Left ventricle myocardium inferior (tissue), 1 donor: ENCODE data around the gene ATP6V0D1. TPM values are rescaled to one million over a fixed set of nuclear protein-coding genes. Genes with fewer than 3 reads are reported as not detected.
A peak's percentile ranks its signal among the peaks of the same experiment; 100 is the strongest.
"Not testable (repeated sequence)": the region's sequence is repeated elsewhere in the genome, so short reads cannot be mapped to it uniquely, and the experiment has no call there.

Experiments used
- DNase-seq: peaks from one replicate; pipeline ENCODE4 v3.0.0-alpha.2; 2020
- H3K27ac ChIP-seq: fragments of 200-600 bp; replicated peaks from 2 replicates; pipeline ENCODE4 v1.8.0; 2021
- H3K27me3 ChIP-seq: fragments of 200-600 bp; 2 replicates; pipeline ENCODE4 v1.8.0; 2021; ENCODE audit warnings: low read depth
- H3K36me3 ChIP-seq: fragments of 200-600 bp; 2 replicates; pipeline ENCODE4 v1.8.0; 2021
- H3K4me1 ChIP-seq: fragments of 200-600 bp; 2 replicates; pipeline ENCODE4 v1.8.0; 2021
- H3K4me3 ChIP-seq: fragments of 200-600 bp; 2 replicates; pipeline ENCODE4 v1.8.0; 2021; ENCODE audit warnings: mild to moderate bottlenecking, moderate library complexity
- H3K9me3 ChIP-seq: fragments of 200-600 bp; replicated peaks from 2 replicates; pipeline ENCODE4 v1.8.0; 2021
- CTCF ChIP-seq: fragments of 200-600 bp; IDR thresholded peaks from 2 replicates; pipeline ENCODE4 v1.8.0; 2021; ENCODE audit warnings: antibody characterized with exemption, mild to moderate bottlenecking, borderline replicate concordance
- intact Hi-C: fragments of 100-400 bp; cut with micrococcal nuclease; formaldehyde crosslinking; loops from one replicate; pipeline ENCODE4 v1.11.0; 2022
- total RNA-seq: library from RNA; stranded (reverse); fragmentation: NEBNext Ultra II Directional; extraction: Animal tissue kit (Norgen Biotek cat#: 25700); gene quantifications from one replicate; pipeline ENCODE4 v1.2.1, GENCODE V29; 2021
- donor health status: DM: no; HTN: yes; CAD: no; lungs with severe emphysema.

Gene ATP6V0D1
- total RNA-seq, 1 donor from 2014 or later, result 65.8 TPM

DNA sequence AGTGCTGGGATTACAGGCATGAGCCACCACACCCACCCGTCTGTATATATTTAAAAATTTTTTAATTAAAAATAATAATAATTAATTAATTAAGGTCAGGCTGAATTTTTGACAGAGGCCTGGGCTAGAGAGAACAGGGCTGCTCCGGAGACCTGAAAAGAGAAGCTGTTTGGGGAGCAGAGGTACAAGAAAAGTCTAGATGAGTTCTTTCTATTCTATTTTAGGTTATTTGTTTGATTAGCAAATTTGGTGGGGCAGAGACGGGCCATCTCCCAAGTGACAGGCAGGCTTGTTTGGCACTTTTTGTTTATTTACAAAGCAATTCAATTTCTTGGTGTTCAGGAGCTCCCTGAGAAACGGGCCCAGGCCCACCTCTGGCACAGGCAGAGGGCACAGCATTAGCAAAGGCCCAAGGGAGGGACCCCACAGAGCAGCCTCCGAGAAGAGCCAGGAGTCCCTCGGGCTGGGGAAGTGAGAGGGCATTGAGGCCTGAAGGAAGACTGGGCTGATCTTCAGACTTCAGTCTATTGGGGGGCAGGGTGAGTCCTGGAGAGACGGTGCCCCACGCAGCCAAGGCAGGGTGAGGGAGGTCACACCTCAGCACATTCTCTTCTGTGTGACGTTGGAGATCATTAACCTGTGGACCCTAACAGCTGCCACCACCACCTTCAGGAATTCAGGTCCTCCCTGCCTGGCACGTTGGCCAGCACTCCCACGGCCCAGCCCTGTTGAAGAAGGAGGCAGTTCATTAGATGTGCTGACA is 36.9 kb upstream of the ATP6V0D1 start:
- no peak for TF ChIP-seq CTCF
- intact Hi-C loops, result no loop called here

DNA sequence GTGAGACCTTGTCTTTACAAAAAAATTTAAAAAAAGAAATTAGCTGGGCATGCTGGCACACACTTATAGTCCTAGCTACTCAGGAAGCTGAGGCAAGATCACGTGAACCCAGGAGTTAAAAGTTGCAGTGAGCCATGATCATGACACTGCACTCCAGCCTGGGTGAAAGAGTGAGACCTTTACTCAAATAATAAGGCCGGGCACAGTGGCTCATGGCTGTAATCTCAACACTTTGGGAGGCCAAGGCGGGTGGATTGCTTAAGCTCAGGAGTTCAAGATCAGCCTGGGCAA is 36.1 kb upstream of the ATP6V0D1 start:
- intact Hi-C loops, result no loop called here
- DNase-seq, result no peak
- Histone ChIP-seq H3K27me3 (no peaks in the 10 kb centered on the region), H3K9me3 (no peaks in the 10 kb centered on the region), H3K36me3 (no peaks in the 10 kb centered on the region), H3K27ac (no peak overlapping the region), H3K4me3 (no peak overlapping the region), H3K4me1 (peaks cover 16% of the 10 kb centered on the region)
- no peak for TF ChIP-seq CTCF

More for the DNA sequence above, 36.9 kb upstream of the ATP6V0D1 start:
- no peak overlapping the region for H3K4me3 ChIP-seq
- H3K9me3 ChIP-seq, result no peaks in the 10 kb centered on the region
- peaks cover 18% of the 10 kb centered on the region for H3K4me1 ChIP-seq
- no peak overlapping the region for H3K27ac ChIP-seq
- DNase-seq, result no peak
- no peaks in the 10 kb centered on the region for H3K36me3 ChIP-seq
- H3K27me3 ChIP-seq, result no peaks in the 10 kb centered on the region

- peaks cover 10% of the 10 kb centered on the region for H3K4me1 ChIP-seq
- no peaks in the 10 kb centered on the region for H3K36me3 ChIP-seq
- H3K4me3 ChIP-seq, result no peak overlapping the region
- TF ChIP-seq CTCF, result no peak
- no peaks in the 10 kb centered on the region for H3K27me3 ChIP-seq
- no peak for DNase-seq
- no peak overlapping the region for H3K27ac ChIP-seq
- intact Hi-C loops, result no loop called here
- H3K9me3 ChIP-seq, result no peaks in the 10 kb centered on the region
Observed at GRCh38 chr16:67516296-67517154, 35.6 kb upstream of the ATP6V0D1 start.

- Histone ChIP-seq H3K4me1 (peaks cover 10% of the 10 kb centered on the region), H3K4me3 (no peak overlapping the region), H3K9me3 (no peaks in the 10 kb centered on the region), H3K27ac (no peak overlapping the region), H3K36me3 (no peaks in the 10 kb centered on the region), H3K27me3 (no peaks in the 10 kb centered on the region)
- DNase-seq, result peak; percentile 78
- peak; percentile 81 for TF ChIP-seq CTCF
- intact Hi-C loops, result no loop called here
Observed at GRCh38 chr16:67514382-67514828, 33.4 kb upstream of the ATP6V0D1 start.

GRCh38 chr16:67513892-67514291 is 32.9 kb upstream of the ATP6V0D1 start:
- H3K36me3 ChIP-seq, intact Hi-C loops, H3K27ac ChIP-seq, H3K4me3 ChIP-seq, H3K9me3 ChIP-seq, DNase-seq, H3K27me3 ChIP-seq, H3K4me1 ChIP-seq: not testable (repeated sequence)

DNA sequence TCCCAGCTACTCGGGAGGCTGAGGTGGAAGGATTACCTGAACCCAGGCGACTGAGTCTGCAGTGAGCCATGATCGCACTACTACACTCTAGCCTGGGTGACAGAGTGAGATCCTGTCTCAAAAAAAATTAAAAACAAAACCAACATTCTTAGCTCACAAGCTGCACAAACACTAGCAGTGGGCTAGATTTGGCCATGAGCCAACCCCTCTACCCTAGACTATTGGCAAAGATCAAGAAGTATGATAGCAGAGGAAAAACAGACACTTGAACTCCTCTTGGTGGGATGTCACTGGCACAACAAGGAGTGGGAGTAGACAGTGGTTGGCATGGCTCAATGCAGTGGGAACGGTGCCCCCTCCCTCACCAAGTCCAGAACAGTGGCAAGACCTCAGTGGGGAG is 28.1 kb upstream of the ATP6V0D1 start:
- Histone ChIP-seq H3K4me1 (peaks cover 17% of the 10 kb centered on the region), H3K4me3 (no peak overlapping the region), H3K36me3 (no peaks in the 10 kb centered on the region), H3K27ac (no peak overlapping the region), H3K27me3 (no peaks in the 10 kb centered on the region), H3K9me3 (no peaks in the 10 kb centered on the region)
- no peak for DNase-seq
- TF ChIP-seq CTCF, result no peak
- intact Hi-C loops, result no loop called here
